Fibroblast of the conjunctiva (primary cell): ENCODE results near the gene S100A16.
A peak's percentile ranks its signal among the peaks of the same experiment; 100 is the strongest.
"Not testable (repeated sequence)": the region's sequence is repeated elsewhere in the genome, so short reads cannot be mapped to it uniquely, and the experiment has no call there.

ENCODE experiments used
- DNase-seq: peaks from one replicate; pipeline ENCODE4 v3.0.0-alpha.2; 2010; ENCODE audit warnings: low read depth

Gene S100A16

DNA sequence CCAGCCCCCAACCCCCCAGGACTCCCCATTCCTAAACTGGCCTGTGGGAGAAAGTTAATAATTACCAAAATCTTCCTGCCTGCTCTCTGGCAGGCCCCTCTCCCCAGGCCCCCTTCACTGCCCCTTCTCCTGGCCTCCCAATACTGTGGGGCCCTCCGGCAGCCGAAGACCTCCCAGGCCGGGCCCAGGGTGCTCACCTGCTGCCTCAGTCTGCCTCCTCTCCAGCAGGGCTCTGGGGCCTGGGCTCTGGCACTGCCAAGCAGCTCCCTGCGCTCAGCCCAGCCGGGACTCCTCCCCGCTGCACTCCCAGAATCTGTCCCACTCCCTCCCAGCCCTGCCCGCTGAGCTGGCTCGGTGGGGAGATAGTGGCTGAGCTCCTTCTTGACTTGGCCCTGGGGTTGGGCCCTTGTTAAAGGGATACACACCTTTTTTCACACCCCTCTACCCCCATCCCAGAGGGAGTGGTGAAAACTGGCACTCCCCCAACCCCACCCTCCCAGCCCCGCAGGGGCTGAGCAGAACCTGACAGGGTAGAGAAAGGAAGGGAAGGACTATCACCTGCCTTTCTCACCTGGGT lies at the start of gene S100A16:
S100A16 (minus strand) TSS at position 383 of the 577 bp plus-strand sequence. CDS start 4,986 bp downstream, outside the sequence.
- no peak for DNase-seq

GRCh38 chr1:153662269-153662668 lies 49.3 kb upstream of the S100A16 start:
- DNase-seq, result no peak

DNA sequence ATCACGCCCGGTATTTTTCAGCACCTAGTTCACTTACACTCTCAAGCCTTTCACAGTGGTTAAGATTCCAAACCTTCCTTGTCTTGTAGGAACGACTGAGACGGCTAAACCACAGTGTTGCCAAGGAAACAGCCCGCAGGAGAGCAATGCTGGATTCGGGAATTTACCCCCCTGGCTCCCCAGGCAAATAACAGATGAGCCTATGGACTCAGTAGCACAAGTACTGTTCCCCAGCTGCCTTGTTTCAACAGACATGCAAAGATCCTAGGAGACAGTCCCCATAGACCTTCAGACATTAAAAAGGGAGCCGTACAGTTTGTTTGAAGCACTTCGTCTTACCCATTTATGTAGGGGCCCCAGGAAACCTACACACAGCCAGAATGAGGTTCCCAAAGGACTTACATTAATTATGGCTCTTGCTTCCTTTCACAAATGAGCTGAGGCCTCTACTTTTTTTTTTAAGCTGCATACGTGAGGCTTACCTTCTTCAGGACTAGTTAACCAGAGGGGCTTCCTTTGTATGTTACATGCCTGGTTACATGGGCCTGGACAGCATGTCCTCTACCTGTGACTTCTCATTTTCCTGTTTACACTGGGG lies 48.3 kb upstream of the S100A16 start:
- DNase-seq, result no peak

- DNase-seq, result no peak
Observed at GRCh38 chr1:153659656-153660055, 46.7 kb upstream of the S100A16 start.

DNA sequence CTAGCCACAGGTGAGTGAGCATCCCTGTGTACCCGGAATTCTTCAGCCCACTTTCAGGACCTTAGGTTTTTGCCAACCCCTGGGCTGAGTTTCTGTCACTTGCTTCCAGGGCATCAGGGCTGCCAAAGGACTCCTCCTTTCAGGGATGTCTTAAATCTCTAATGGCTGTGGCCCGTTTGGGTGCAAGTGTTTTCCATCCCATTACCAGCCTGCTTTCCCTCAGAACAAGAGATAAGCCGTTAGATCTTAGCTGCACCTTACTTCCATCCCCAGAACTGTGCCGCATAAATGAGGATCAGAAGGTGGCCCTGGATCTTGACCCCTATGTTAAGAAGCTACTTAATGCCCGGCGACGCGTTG lies 46.2 kb upstream of the S100A16 start:
- DNase-seq, result no peak

- peak; percentile 68 for DNase-seq
Observed at GRCh38 chr1:153658400-153659174, 45.6 kb upstream of the S100A16 start, which contains the start of gene SNAPIN. SNAPIN (plus strand) TSS chr1:153658703; CDS start chr1:153658744, 41 bp downstream.

- DNase-seq, result no peak
Observed at GRCh38 chr1:153655333-153655732, 42.4 kb upstream of the S100A16 start.

DNA sequence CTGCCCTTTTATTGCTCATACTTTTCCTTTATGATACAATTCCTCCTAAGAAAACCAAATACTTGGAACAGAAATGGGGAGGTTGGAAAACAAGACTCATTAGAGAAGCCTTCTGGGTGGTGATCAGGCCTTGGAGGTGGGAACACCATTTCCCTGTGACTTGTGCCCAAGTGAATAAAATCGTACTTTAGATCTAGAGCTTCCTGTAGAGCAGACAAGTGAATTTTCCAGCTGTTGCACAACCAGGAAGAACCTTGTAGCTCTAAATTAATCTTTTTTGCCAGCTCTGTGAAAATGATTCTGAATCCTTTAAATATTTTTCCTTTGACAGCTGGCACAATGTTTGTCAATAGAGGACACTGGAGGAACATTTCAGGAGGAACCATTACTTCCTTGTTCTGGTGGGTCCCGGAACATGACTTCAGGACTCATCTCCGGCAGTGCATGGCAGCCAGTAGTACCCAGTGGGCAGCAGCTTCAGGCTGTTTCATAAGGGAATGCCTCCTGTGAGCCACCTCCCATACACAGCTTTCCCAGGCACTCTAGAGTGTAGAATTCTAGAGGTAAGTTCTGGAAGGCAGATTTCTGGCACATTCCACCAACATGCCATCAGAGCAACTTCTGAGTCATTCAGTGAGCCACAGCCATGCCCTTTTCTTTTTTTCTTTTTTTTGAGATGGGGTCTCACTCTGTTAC lies 40.0 kb upstream of the S100A16 start:
- no peak for DNase-seq

GRCh38 chr1:153651771-153652170 lies 38.8 kb upstream of the S100A16 start:
- DNase-seq, result no peak

GRCh38 chr1:153649863-153650235 lies 36.9 kb upstream of the S100A16 start:
- DNase-seq, result no peak

DNA sequence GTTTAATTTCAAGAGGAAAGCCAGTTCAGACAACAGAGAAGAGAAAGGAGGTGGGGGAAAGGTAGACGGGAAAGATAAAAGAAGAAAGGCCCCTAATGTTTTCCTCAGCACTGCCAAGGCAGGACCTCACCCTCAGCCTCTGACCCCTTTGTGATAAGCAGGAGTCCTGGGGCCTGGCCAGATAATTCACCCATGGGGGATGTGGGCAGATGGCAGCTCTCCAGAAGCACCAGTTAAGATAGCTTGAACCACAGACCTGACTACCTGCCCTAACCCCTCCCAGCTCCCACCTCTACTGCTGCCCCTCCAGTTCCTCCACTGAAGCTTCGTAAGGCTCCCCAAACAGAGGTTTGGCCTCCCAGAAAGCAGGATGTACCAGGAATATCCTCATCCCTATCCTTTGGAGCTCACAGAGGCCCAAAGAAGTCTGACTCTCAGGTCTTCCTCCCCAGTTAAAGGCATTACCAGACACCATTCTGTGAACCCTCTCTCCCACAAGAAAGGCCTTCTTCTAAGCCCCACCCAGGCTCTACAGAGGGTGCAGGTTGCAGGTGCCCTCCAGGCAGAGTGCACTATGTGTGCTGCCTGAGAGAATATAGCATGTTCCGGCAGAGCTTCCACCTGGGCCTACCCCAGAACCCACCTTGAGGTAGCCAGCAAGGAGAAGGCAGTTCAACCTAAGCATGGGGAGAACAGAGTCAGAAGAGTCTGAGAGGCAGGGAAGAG lies 36.4 kb upstream of the S100A16 start:
- DNase-seq, result no peak

GRCh38 chr1:153648000-153648643 lies 35.2 kb upstream of the S100A16 start:
- DNase-seq, result no peak

- DNase-seq, result no peak
Observed at GRCh38 chr1:153647346-153647714, 34.4 kb upstream of the S100A16 start.

DNA sequence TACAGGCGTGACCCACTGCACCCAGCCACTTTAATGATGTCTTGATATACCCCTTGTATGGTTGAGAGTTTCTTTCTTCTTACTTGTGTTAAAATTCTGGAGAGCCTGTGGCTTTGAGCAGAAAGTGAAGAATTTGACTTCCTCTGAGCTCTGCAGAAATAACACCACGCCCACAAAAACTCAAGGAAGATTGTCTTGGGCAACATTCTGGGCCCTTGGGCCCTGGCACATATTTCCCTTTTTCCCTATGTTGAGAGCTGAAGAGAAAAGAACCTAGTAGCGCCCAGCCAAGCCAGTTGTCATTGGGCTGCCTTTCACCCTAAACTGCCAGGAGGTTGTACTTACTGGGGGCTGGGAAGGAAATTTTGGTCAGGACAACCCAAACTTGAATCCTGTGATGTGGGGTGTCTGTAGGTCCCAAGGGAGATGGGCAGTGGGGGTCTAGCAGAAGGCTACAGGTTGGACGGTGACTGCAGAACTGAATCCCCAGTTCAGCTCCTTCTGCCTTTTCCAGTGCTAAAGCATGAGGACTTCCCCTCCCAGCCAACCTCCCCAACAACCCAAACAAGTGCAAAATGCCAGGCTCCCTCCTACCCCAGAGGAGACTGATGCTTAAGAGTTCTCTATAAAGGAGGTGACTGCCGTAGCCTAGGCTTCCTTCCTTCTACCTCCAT lies 33.9 kb upstream of the S100A16 start:
- DNase-seq, result no peak

DNA sequence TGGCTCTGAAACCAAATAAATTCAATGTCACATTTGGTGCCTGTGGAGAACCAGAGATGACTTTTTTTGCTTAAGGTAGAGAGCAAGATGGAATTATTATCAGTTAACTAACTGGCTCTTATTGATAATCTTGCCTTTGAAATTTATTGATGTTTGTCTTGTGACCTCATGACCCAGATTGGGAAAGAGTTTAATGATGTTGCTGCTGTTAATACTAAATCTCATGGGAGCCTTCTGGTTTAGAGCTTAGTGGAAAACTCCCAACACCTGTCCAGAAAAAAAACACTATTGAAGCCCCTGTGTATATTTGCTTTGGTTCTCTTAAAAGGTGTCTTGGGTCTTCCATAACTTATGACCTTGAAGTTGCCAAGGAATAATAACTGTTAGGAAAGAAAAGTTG lies 30.9 kb upstream of the S100A16 start:
- DNase-seq, result no peak

- no peak for DNase-seq
Observed at GRCh38 chr1:153643100-153643499, 30.2 kb upstream of the S100A16 start.

DNA sequence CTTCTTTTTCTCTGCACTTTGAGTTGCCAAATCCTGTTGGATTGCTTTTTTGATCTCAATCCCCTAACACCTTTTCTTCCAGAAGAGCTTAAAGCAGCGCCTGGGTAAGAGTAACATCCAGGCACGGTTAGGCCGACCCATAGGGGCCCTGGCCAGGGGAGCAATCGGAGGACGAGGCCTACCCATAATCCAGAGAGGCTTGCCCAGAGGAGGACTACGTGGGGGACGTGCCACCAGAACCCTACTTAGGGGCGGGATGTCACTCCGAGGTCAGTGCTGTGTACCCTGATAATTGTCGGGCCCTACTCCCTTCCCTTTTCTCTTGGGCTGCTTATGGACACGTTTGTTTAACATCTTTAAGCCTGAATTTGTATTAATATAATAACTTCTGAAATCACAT lies 29.2 kb upstream of the S100A16 start:
- DNase-seq, result no peak

DNA sequence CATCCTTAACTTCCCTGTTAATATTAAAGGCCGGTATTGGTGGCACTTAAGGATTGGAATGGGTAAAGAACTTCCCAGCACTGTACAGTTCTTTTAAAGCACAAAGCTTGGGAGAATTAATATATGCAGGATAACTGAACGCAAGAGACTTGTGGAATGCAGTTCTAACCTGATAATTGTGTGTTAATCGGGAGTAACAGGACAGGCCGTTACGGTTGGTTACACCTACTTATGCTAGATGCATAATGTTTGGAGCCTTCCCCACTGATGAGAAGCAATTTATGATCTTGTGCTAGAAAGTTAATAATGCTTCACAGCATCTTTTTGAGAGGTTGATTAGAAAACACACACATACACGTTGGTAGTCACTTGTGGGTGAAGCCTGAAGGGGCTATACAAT lies 27.9 kb upstream of the S100A16 start:
- no peak for DNase-seq

GRCh38 chr1:153640213-153640612 lies 27.3 kb upstream of the S100A16 start:
- not testable (repeated sequence) for DNase-seq

DNA sequence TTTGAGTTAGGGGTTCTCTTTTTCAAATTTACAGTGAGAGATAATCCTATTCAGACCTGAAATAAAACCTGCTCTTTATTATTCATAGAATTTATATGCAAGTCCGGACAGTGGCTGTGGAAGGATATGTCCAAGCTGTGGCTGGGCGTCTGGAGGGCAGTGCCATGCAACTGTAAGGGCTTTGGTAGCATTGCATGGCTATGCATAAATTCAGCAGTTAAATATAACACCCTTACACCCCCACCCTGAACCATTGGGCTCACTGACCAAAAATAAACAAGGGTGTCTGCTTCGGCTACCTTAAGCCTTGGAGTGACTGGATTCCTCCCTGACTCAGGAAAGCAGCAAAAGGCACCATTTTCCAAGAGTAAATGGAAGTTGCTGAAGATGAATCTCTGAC lies 26.3 kb upstream of the S100A16 start:
- no peak for DNase-seq

GRCh38 chr1:153638261-153638660 lies 25.3 kb upstream of the S100A16 start:
- no peak for DNase-seq
